ENCODE measurements around the gene RPL35.

Gene RPL35

DNA sequence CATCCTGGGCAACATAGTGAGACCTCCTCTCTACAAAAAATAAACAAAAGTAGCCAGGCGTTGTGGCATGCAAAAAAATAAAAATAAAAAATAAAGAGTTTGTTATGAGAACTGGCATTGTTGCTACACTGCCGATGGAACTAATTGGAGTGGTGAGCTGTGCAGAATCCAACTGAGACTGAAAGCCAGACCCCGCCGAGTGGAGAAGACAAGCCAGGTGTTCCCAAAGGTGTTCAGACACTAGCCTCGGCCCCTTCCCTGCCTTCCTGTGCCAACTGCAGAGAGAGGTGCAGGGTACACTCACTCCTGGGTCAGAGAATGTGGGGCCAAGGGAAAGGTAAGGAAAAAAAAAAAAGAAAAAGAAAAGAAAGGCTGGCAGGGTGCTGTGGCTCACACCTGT is 46.2 kb downstream of the RPL35 start:
- no peak for DNase-seq

DNA sequence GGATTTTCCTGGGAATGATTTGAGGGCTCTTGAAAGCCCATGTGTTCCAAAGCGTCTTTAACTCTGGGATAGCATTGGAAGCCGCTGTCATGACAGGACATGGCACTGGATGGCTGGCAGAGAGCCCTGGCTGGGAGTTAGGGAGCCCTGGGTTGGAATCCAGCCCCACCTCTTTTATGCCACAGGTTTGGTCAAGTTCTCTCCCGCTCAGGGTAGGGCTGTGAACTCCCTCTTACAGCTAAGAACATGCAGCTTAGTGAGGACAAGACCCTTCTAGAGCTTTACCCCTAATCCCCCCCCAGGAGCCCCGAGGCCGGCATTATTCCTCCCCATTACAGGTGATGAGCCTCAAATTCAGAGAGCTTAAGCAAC is 47.6 kb downstream of the RPL35 start:
- DNase-seq, result no peak

- no peak for DNase-seq
Measured at GRCh38 chr9:124813501-124814163, 48.1 kb downstream of the RPL35 start.

GRCh38 chr9:124813041-124813440 is 48.7 kb downstream of the RPL35 start:
- DNase-seq, result no peak

GRCh38 chr9:124812441-124812876 is 49.3 kb downstream of the RPL35 start:
- DNase-seq, result peak; percentile 15

DNA sequence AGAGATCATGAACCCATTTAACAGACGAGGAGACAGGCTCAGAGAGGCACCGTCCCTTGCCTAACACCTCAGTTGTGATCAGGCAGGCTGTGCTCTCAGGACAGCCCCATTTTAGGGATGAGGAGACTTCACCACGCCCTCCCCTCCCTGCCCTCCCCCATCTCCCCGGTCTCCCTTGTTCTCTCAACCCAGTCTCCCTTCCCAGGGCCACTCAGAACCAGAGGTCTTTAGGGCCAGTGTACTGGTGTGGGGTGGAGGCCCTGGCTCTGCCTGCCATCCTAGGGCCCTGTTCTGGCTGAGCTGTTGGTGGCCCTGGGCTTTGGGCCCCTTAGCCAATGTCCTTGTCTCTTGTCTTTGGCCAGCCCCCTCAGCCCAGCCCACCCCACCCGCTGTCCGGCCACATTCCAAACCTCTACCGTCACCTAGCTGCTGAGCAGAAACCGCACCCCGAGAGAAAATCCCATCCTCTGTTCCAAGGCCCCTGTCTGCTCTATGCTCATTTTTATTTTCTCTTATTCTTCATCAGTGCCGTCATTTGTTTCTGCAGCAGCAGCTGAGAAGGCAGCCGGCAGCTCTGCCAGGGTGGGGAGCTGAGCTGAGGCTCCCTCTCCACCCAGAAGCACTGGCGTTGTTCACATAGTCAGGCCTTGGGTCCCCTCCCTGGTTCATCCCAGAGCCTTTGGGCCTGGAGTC is 50.9 kb downstream of the RPL35 start:
- DNase-seq, result no peak

GRCh38 chr9:124809741-124810500 is 51.8 kb downstream of the RPL35 start:
- DNase-seq, result no peak

GRCh38 chr9:124809211-124809610 is 52.5 kb downstream of the RPL35 start:
- DNase-seq, result no peak

DNA sequence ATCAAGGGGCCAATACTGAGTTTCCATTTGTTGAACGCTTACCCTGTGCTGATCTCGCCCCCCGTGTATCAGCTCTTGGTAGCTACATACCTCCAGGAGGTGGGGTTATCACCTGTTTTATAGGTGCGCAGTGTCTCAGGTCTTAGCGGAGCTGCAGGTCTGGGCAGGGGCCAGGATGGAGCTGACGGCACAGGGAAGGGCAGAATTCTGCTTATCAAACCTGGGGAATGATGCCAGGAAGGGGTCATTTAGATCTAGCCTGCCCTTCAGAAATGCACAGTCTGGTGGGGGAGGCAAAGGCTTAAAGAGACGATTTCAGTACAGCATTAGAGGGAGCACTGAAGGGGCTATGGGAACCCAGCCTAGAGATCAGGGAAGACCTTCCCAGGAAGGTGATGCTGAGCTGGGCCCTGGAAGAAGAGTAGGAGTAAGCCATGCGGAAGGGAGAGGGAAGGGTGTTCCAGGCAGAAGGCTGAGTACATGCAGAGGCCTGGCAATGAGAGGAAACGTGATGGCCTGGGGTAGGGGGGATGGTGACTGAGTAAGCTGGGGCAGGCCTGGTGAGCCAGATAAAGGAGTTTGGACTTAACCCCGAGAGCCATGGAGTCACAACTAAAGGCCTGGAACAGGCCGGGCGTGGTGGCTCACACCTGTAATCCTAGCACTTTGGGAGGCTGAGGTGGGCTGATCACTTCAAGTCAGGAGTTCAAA is 53.4 kb downstream of the RPL35 start:
- DNase-seq, result no peak

All from stimulated activated CD4-positive, alpha-beta T cell treated with anti-CD3 and anti-CD28 coated beads, Interleukin-1b, Interleukin-23, amount 100 ng/mL, for 48 hours (primary cell).